ENCODE results near the gene NDUFC1.
A peak's percentile ranks its signal among the peaks of the same experiment; 100 is the strongest.

Gene NDUFC1

DNA sequence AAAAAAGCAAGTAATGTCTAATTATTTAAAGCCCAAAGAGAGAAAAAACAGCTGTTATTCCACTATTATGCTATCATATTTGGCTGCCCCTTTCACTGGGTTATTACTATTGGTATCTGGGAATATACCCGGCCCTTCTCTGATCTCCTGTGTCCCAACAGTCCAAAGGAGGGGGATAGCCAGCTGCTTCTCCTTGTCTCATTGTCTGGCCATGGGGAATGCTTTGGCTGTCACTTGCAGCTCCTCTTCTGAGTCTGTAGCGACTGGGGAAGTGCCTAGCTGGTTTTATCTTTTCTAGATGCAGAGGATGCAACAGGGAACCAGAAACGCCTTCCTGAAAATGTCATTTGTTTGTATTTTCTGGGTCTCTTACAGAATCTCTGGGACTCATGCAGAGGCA lies 56.1 kb downstream of the NDUFC1 start:
- no peak for DNase-seq

GRCh38 chr4:139245590-139245989 lies 56.7 kb downstream of the NDUFC1 start:
- no peak for DNase-seq

DNA sequence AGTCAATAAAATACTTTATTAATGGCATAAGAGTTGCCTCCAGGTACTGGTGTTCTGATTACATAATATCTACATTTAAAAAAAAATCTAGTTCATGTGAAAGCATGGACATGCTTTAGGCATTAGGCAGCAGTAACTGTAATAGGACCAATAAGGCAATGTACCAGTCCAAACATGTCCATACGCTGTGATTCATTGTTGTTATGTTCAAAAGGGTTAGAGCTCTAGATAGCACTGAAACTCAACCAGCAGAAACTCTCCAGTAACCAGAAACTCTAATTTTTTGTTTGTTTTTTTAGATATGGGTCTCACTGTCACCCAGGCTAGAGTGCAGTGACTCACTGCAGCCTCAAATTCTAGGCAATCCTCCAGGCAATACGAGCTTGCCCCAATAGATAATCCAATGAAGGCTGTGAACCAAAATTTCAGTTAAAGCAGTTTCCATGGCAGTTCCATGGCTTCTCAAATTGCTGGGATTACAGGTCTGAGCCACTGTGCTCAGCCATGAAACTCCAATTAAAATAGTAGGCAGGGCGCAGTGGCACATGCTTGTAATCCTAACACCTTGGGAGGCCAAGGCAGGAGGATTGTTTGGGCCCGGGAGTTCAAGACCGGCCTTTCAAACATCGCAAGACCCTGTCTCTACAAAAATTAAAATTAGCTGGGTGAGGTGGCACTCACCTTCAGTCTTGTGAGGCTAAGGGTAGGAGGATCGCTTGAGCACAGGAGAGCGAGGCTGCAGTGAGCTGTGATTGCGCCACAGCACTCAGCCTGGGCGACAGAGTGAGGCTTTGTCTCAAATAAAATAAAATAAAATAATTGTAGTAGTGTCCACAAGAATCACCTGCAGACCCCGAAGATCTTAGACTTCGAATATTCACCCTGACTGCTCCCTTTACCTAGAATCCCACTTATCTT lies 58.6 kb downstream of the NDUFC1 start:
- DNase-seq = peak; percentile 43

GRCh38 chr4:139242511-139243051 lies 59.7 kb downstream of the NDUFC1 start:
- no peak for DNase-seq

DNA sequence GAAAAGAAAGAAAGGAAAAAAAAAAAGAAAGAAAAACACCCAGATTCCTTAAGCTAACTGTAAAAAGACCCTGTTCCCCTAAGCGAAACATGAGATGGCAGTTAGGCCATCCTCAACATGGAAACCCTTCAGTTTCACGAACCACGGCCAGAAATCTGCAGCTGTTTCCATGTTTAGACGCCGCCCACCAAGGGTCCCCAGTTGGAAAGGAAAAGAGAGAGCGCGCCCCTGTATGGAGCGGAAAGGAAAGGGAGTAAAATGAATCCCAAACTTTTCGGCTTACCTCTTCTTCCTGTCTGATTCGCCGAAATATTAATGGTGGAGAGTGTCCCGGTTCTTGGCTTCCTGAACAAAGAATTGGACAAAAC lies 60.5 kb downstream of the NDUFC1 start:
- DNase-seq = no peak

- no peak for DNase-seq
Observed at GRCh38 chr4:139241086-139241783, 61.0 kb downstream of the NDUFC1 start.

Data from NCI-H446 treated with DMSO at 0.1 percent for 48 hours (cell line).